A549 (cell line): ENCODE measurements around the gene ZBTB20. TPM values are rescaled to one million over a fixed set of nuclear protein-coding genes. Genes with fewer than 3 reads are reported as not detected.
A peak's percentile ranks its signal among the peaks of the same experiment; 100 is the strongest.

Experiments used
- ATAC-seq, 2 experiments: fragments of 200-7000 bp in 1 of 2; fragments of >200 bp in 1 of 2; cut with Nextera tagmentation in 1 of 2; cut with Tn5 transposase in 1 of 2; 3 replicates each; pipeline versions ENCODE4 v1.8.0 to v1.9.1; 2018 to 2020; ENCODE audit warnings: mild to moderate bottlenecking in 1 of 2, moderate library complexity in 1 of 2
- CTCF ChIA-PET: fragments of 300-600 bp; sonication (Branson Sonifier 250); formaldehyde crosslinking; extraction: SDS; loops from one replicate; lab custom pipeline; 2021; ENCODE audit warnings: antibody characterized with exemption, inconsistent platforms; lab: Yijun Ruan, JAX
- POLR2A ChIA-PET: fragments of 350-600 bp; formaldehyde crosslinking; extraction: SDS; loops from one replicate; lab custom pipeline; 2021; ENCODE audit warnings: antibody characterized with exemption, inconsistent platforms; lab: Yijun Ruan, JAX
- DNase-seq, 2 experiments: peaks; one replicate each; pipeline versions ENCODE4 v3.0.0 to v3.0.0-alpha.2; 2011 to 2016; ENCODE audit warnings: low read depth in 1 of 2, low spot score in 1 of 2
- FAIRE-seq: peaks from 2 replicates; lab custom pipeline; 2011; peaks lifted over from hg19 to GRCh38; lab: Jason Lieb, UNC
- H3K27ac ChIP-seq, 2 experiments: fragments of >200 bp; sonication (Bioruptor Twin); formaldehyde crosslinking; 3 replicates each; pipeline ENCODE4 v1.5.1; 2016 to 2017
- H3K4me1 ChIP-seq: fragments of >200 bp; sonication (Bioruptor Twin); formaldehyde crosslinking; 3 replicates; pipeline ENCODE4 v1.6.1; 2016
- H3K4me2 ChIP-seq: fragments of >200 bp; sonication (Bioruptor Twin); formaldehyde crosslinking; 3 replicates; pipeline ENCODE4 v1.6.1; 2016
- H3K4me3 ChIP-seq: fragments of >200 bp; sonication (Bioruptor Twin); formaldehyde crosslinking; 3 replicates; pipeline ENCODE4 v1.5.1; 2016
- H3K9me3 ChIP-seq: fragments of >200 bp; sonication (Bioruptor Twin); formaldehyde crosslinking; 3 replicates; pipeline ENCODE4 v1.6.1; 2016
- CTCF ChIP-seq: fragments of >200 bp; sonication (Bioruptor Twin); formaldehyde crosslinking; IDR thresholded peaks from 3 replicates; pipeline ENCODE4 v1.5.1; 2016
- ESRRA ChIP-seq: fragments of 150-350 bp; IDR thresholded peaks from 2 replicates; pipeline ENCODE4 v1.6.1; 2014; ENCODE audit warnings: mild to moderate bottlenecking, low read length, borderline replicate concordance
- FOSL2 ChIP-seq, 2 experiments: fragments of 450-650 bp in 1 of 2; fragments of >200 bp in 1 of 2; sonication (Bioruptor Twin) in 1 of 2; formaldehyde crosslinking; IDR thresholded peaks; 2 replicates each; pipeline versions ENCODE4 v1.5.0 to v1.6.1; 2016 to 2020; ENCODE audit warnings: mild to moderate bottlenecking in 1 of 2, moderate library complexity in 1 of 2
- HEYL ChIP-seq: fragments of 250-450 bp; sonication (Bioruptor Pico); IDR thresholded peaks from 2 replicates; pipeline ENCODE4 v1.8.0; 2021; ENCODE audit warnings: mild to moderate bottlenecking, moderate library complexity
- HMGXB4 ChIP-seq: fragments of 250-450 bp; sonication (Bioruptor Pico); IDR thresholded peaks from 2 replicates; pipeline ENCODE4 v1.5.0; 2021; ENCODE audit warnings: mild to moderate bottlenecking, moderate library complexity, borderline replicate concordance
- HOXB13 ChIP-seq: fragments of 250-450 bp; sonication (Bioruptor Pico); IDR thresholded peaks from 2 replicates; pipeline ENCODE4 v1.5.0; 2020; ENCODE audit warnings: low read depth, mild to moderate bottlenecking, moderate library complexity
- JUNB ChIP-seq: fragments of >200 bp; sonication (Bioruptor Twin); formaldehyde crosslinking; IDR thresholded peaks from 2 replicates; pipeline ENCODE4 v1.6.1; 2016
- KDM1A ChIP-seq: fragments of 200-600 bp; sonication (generic); IDR thresholded peaks from 2 replicates; pipeline ENCODE4 v1.6.1; 2016; ENCODE audit warnings: low read depth, mild to moderate bottlenecking
- KDM5A ChIP-seq: fragments of 200-600 bp; sonication (generic); IDR thresholded peaks from 2 replicates; pipeline ENCODE4 v1.6.1; 2016; ENCODE audit warnings: antibody characterized with exemption, mild to moderate bottlenecking
- MAX ChIP-seq: IDR thresholded peaks from 2 replicates; pipeline ENCODE4 v1.6.1; 2012
- MAZ ChIP-seq: fragments of 150-350 bp; IDR thresholded peaks from 2 replicates; pipeline ENCODE4 v1.6.1; 2014; ENCODE audit warnings: antibody characterized with exemption, low read depth, low read length, borderline replicate concordance
- PBX3 ChIP-seq: IDR thresholded peaks from 2 replicates; pipeline ENCODE4 v1.6.1; 2012
- PHF8 ChIP-seq: fragments of 200-600 bp; sonication (generic); IDR thresholded peaks from 2 replicates; pipeline ENCODE4 v1.6.1; 2016; ENCODE audit warnings: low read depth, mild to moderate bottlenecking, antibody characterized with exemption, moderate library complexity, borderline replicate concordance
- RARB ChIP-seq: fragments of 250-450 bp; sonication (Bioruptor Pico); IDR thresholded peaks from 2 replicates; pipeline ENCODE4 v1.8.0; 2021; ENCODE audit warnings: mild to moderate bottlenecking, moderate library complexity
- RCOR1 ChIP-seq: fragments of 150-350 bp; IDR thresholded peaks from 2 replicates; pipeline ENCODE4 v1.6.1; 2014; ENCODE audit warnings: antibody characterized with exemption, low read length, low read depth
- SREBF2 ChIP-seq: fragments of 450-650 bp; IDR thresholded peaks from 2 replicates; pipeline ENCODE4 v1.6.1; 2014; ENCODE audit warnings: mild to moderate bottlenecking, moderate library complexity
- USF2 ChIP-seq: fragments of 450-650 bp; IDR thresholded peaks from 2 replicates; pipeline ENCODE4 v1.6.1; 2014; ENCODE audit warnings: antibody characterized with exemption
- ZFP36 ChIP-seq: fragments of 450-650 bp; IDR thresholded peaks from 2 replicates; pipeline ENCODE4 v1.6.1; 2014; ENCODE audit warnings: borderline replicate concordance; ENCODE audit not compliant: partially characterized antibody
- ZSCAN20 ChIP-seq: fragments of 250-450 bp; sonication (Bioruptor Pico); IDR thresholded peaks from 2 replicates; pipeline ENCODE4 v1.8.0; 2022; ENCODE audit warnings: mild to moderate bottlenecking, moderate library complexity
- WGBS: methylation state at CpG from one replicate; pipeline ENCODE4 v1.1.6; 2017; ENCODE audit errors: missing lambda C conversion rate; 5-methylcytosine and 5-hydroxymethylcytosine counted together
- polyA plus RNA-seq, 4 experiments: library from polyadenylated mRNA; depleted of rRNA in 3 of 4; stranded (reverse); fragments of >200 nt; fragmentation: RNase III in 1 of 4; extraction: RNeasy Plus Mini Kit Qiagen cat#74134 plus additional on column Dnase treatment in 1 of 4; gene quantifications; 2 replicates in 3 of 4; 3 replicates in 1 of 4; pipeline ENCODE4 v1.2.3, GENCODE V29; 2011 to 2017
- TF ChIP-seq, protein P1 (sequence below): IDR thresholded peaks from 2 replicates; pipeline ENCODE4 v1.6.1; 2012; ENCODE audit warnings: low read depth, borderline replicate concordance
- TF ChIP-seq, protein P2 (sequence below): fragments of >200 bp; sonication (Bioruptor Twin); formaldehyde crosslinking; IDR thresholded peaks from 3 replicates; pipeline ENCODE4 v1.6.1; 2016

The ZBTB20 gene
- polyA plus RNA-seq, 2 of the 4 experiments (the other 2 are of a cell fraction), result 0.85 to 5.0 TPM

GRCh38 chr3:115085197-115085865, 61.8 kb downstream of the ZBTB20 start:
- TF ChIP-seq MAZ (no peak), KDM5A (no peak), RCOR1 (no peak), KDM1A (no peak), ESRRA (no peak), FOSL2 (IDR thresholded peaks at IDR 0.05) (no peak), FOSL2 (CRISPR knock-in tag; IDR thresholded peaks at IDR 0.05) (no peak), JUNB (no peak), ZFP36 (no peak), PBX3 (no peak), SREBF2 (no peak), USF2 (no peak), HEYL (CRISPR knock-in tag) (no peak), HOXB13 (no peak), HMGXB4 (CRISPR knock-in tag) (no peak), MAX (no peak), ZSCAN20 (CRISPR knock-in tag) (no peak), PHF8 (no peak)
- TF ChIP-seq, protein P1, sequence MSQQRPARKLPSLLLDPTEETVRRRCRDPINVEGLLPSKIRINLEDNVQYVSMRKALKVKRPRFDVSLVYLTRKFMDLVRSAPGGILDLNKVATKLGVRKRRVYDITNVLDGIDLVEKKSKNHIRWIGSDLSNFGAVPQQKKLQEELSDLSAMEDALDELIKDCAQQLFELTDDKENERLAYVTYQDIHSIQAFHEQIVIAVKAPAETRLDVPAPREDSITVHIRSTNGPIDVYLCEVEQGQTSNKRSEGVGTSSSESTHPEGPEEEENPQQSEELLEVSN, result no peak
- peak in 1 of 2 experiments; percentile 67; a peak in 2 of 6 replicates for ATAC-seq
- DNase-seq, result peak in 1 of 2 experiments; percentile 14
- H3K27ac ChIP-seq, result no peak overlapping the region
- H3K4me3 ChIP-seq, result no peak overlapping the region
- POLR2A ChIA-PET, result no interaction called here
- 86% methylated on average over 2 of the region's 2 CpGs for WGBS
- no peaks in the 10 kb centered on the region for H3K4me1 ChIP-seq
- no peak overlapping the region for H3K4me2 ChIP-seq
- CTCF ChIA-PET, result no interaction called here
- FAIRE-seq, result no peak
- no peaks in the 10 kb centered on the region for H3K9me3 ChIP-seq

GRCh38 chr3:115084686-115085085, 62.4 kb downstream of the ZBTB20 start:
- POLR2A ChIA-PET, result no interaction called here
- no peak for ATAC-seq
- CTCF ChIA-PET, result interaction anchor here (1.2 kb wide), 1 partner anchor 699 kb away, joined by 3 read pairs; no protein-coding TSS in a partner anchor
- no peak overlapping the region for H3K4me3 ChIP-seq
- no peak overlapping the region for H3K4me2 ChIP-seq
- peak; percentile 49 for FAIRE-seq
- no peak for TF ChIP-seq RARB (CRISPR knock-in tag)
- TF ChIP-seq, protein P2, sequence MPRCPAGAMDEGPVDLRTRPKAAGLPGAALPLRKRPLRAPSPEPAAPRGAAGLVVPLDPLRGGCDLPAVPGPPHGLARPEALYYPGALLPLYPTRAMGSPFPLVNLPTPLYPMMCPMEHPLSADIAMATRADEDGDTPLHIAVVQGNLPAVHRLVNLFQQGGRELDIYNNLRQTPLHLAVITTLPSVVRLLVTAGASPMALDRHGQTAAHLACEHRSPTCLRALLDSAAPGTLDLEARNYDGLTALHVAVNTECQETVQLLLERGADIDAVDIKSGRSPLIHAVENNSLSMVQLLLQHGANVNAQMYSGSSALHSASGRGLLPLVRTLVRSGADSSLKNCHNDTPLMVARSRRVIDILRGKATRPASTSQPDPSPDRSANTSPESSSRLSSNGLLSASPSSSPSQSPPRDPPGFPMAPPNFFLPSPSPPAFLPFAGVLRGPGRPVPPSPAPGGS, result no peak
- no peak for TF ChIP-seq CTCF
- no peaks in the 10 kb centered on the region for H3K4me1 ChIP-seq
- 90% methylated on average over 4 of the region's 4 CpGs for whole genome bisulfite sequencing
- no peaks in the 10 kb centered on the region for H3K9me3 ChIP-seq
- DNase-seq, result no peak
- no peak overlapping the region for H3K27ac ChIP-seq
